ENCODE results near the gene NUDT19.

The NUDT19 gene

GRCh38 chr19:32691291-32691951 lies at the start of gene NUDT19:
Gene NUDT19 (plus strand): TSS chr19:32691821. CDS start chr19:32691961, 140 bp downstream.
- peak; percentile 88 for DNase-seq (ENCODE audit: low read depth)
- TF ChIP-seq MYC (IDR thresholded peaks at IDR 0.05; ENCODE audit: low read depth, low read length), result peak; percentile 57; the same call in 1 of the 2 replicates
- peak; percentile 37; the same call in 1 of the 2 replicates for TF ChIP-seq MAX (IDR thresholded peaks at IDR 0.05; ENCODE audit: low read depth, low read length)
- no peak for TF ChIP-seq CTCF (IDR thresholded peaks at IDR 0.05; ENCODE audit: low read depth, low read length)
- peak; percentile 59 for TF ChIP-seq POLR2A (IDR thresholded peaks at IDR 0.05; ENCODE audit: extremely low read depth, insufficient read length)

DNA sequence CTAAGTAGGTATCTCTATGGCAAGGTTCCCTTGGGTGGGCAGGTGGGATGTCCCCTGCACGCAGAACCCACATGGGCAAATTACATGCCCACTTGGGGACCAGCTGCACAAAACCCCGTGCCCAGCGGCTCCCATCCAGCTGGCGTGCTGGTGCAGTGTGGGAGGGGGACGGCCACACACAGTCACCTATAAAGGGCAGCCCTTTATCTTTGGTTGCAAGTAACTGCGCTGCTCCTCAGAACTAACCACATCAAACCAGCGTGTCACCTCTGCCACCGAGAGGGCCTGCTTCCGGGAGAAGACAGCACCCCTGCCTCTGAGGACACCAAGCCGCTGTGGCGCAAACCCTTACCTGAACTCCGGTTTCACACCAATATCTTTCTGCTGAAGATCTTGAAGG lies 48.9 kb upstream of the NUDT19 start:
- TF ChIP-seq MYC (IDR thresholded peaks at IDR 0.05; ENCODE audit: low read depth, low read length) (no peak), POLR2A (IDR thresholded peaks at IDR 0.05; ENCODE audit: extremely low read depth, insufficient read length) (no peak), CTCF (IDR thresholded peaks at IDR 0.05; ENCODE audit: low read depth, low read length) (no peak), MAX (IDR thresholded peaks at IDR 0.05; ENCODE audit: low read depth, low read length) (no peak)
- H3K4me3 ChIP-seq (ENCODE audit: low read depth, low read length), result no peak overlapping the region
- DNase-seq (ENCODE audit: low read depth), result no peak

More at GRCh38 chr19:32691291-32691951, at the start of gene NUDT19:
- H3K4me3 ChIP-seq (ENCODE audit: low read depth, low read length), result peak within 1 kb of the TSS; percentile 87

- H3K4me3 ChIP-seq (ENCODE audit: low read depth, low read length), result no peak overlapping the region
- no peak for TF ChIP-seq POLR2A (IDR thresholded peaks at IDR 0.05; ENCODE audit: extremely low read depth, insufficient read length)
- no peak for TF ChIP-seq CTCF (IDR thresholded peaks at IDR 0.05; ENCODE audit: low read depth, low read length)
- no peak for TF ChIP-seq MYC (IDR thresholded peaks at IDR 0.05; ENCODE audit: low read depth, low read length)
- no peak for TF ChIP-seq MAX (IDR thresholded peaks at IDR 0.05; ENCODE audit: low read depth, low read length)
- no peak for DNase-seq (ENCODE audit: low read depth)
Observed at GRCh38 chr19:32646556-32646955, 45.1 kb upstream of the NUDT19 start.

DNA sequence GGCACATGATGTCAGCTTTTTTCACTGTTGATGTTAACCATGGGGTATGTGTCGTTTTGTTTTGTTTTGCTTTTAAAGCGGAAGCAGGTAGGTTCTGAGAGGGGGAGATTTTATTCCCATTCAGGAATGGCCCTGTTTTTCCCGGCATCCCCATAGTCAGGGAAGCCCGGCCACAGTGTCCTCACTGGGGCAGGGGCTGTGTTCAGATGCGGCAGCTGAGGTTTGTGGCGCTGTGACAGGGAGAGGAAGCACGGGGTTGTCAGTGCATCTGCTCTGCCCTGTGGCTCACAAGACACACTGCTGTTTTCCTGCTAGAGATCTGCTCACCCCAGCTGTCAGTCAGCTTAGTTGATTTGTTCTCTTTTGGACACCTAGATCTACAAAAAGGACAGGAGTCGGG lies 44.3 kb upstream of the NUDT19 start:
- no peak for DNase-seq (ENCODE audit: low read depth)
- no peak overlapping the region for H3K4me3 ChIP-seq (ENCODE audit: low read depth, low read length)
- TF ChIP-seq POLR2A (IDR thresholded peaks at IDR 0.05; ENCODE audit: extremely low read depth, insufficient read length), result no peak

GRCh38 chr19:32649751-32650150 lies 41.9 kb upstream of the NUDT19 start:
- no peak overlapping the region for H3K4me3 ChIP-seq (ENCODE audit: low read depth, low read length)
- TF ChIP-seq POLR2A (IDR thresholded peaks at IDR 0.05; ENCODE audit: extremely low read depth, insufficient read length) (no peak), CTCF (IDR thresholded peaks at IDR 0.05; ENCODE audit: low read depth, low read length) (no peak), MAX (IDR thresholded peaks at IDR 0.05; ENCODE audit: low read depth, low read length) (no peak), MYC (IDR thresholded peaks at IDR 0.05; ENCODE audit: low read depth, low read length) (no peak)

DNA sequence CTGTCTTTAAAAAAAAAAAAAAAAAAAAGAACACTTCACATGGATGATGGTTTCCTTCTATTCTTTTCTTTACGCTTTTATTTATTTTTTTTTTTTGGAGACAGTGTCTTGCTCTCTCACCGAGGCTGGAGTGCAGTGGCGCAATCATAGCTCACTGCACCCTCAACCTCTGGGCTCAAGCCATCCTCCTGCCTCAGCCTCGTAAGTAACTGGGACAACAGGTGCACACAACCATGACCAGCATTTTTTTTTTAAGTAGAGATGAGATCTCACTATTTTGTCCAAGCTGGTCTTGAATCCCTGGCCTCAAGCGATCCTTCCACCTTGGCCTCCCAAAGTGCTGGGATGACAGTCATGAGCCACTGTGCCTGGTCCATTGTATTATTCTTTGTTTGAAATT lies 41.0 kb upstream of the NUDT19 start:
- H3K4me3 ChIP-seq (ENCODE audit: low read depth, low read length), result no peak overlapping the region
- no peak for DNase-seq (ENCODE audit: low read depth)
- TF ChIP-seq CTCF (IDR thresholded peaks at IDR 0.05; ENCODE audit: low read depth, low read length), result no peak
- TF ChIP-seq MAX (IDR thresholded peaks at IDR 0.05; ENCODE audit: low read depth, low read length), result no peak
- no peak for TF ChIP-seq POLR2A (IDR thresholded peaks at IDR 0.05; ENCODE audit: extremely low read depth, insufficient read length)
- no peak for TF ChIP-seq MYC (IDR thresholded peaks at IDR 0.05; ENCODE audit: low read depth, low read length)

More at GRCh38 chr19:32649751-32650150, 41.9 kb upstream of the NUDT19 start:
- no peak for DNase-seq (ENCODE audit: low read depth)
